ENCODE results near the gene GAK.

- no peak for TF ChIP-seq CTCF (IDR thresholded peaks at IDR 0.05 in 8 of 11, conservative IDR thresholded peaks at IDR 0.05 in 3 of 11)
- peak in 1 of 3 donors; percentile 6 for TF ChIP-seq POLR2AphosphoS5 (IDR thresholded peaks at IDR 0.05)
- no peak for TF ChIP-seq POLR2A (IDR thresholded peaks at IDR 0.05)
Measured at GRCh38 chr4:948101-948935, 16.2 kb upstream of the GAK start.

All from spleen (tissue), 7 donors.